GM12875 (cell line): Measurements from ENCODE around the gene SGPP2.

ENCODE experiments used
- H3K4me3 ChIP-seq: one replicate; pipeline ENCODE4 v1.5.1; 2011; ENCODE audit warnings: low read depth, low read length, control low read depth
- CTCF ChIP-seq: IDR thresholded peaks from 2 replicates; pipeline ENCODE4 v1.5.1; 2011; ENCODE audit warnings: low read depth, mild to moderate bottlenecking, control low read depth, inconsistent platforms, low read length, moderate library complexity, borderline replicate concordance; ENCODE audit not compliant: insufficient read depth

Gene SGPP2

GRCh38 chr2:222504719-222505118, 80.4 kb downstream of the SGPP2 start:
- H3K4me3 ChIP-seq, result no peak overlapping the region
- no peak for TF ChIP-seq CTCF

GRCh38 chr2:222506230-222506935, 82.0 kb downstream of the SGPP2 start:
- H3K4me3 ChIP-seq, result no peak overlapping the region
- TF ChIP-seq CTCF, result no peak

- no peak overlapping the region for H3K4me3 ChIP-seq
- no peak for TF ChIP-seq CTCF
Observed at GRCh38 chr2:222514901-222515300, 90.6 kb downstream of the SGPP2 start.

GRCh38 chr2:222518570-222519381, 94.4 kb downstream of the SGPP2 start:
- no peak for TF ChIP-seq CTCF
- H3K4me3 ChIP-seq, result no peak overlapping the region

- TF ChIP-seq CTCF, result no peak
- H3K4me3 ChIP-seq, result no peak overlapping the region
Observed at GRCh38 chr2:222521099-222521498, 96.8 kb downstream of the SGPP2 start.

- H3K4me3 ChIP-seq, result no peak overlapping the region
- TF ChIP-seq CTCF, result no peak
Observed at GRCh38 chr2:222522082-222522481, 97.7 kb downstream of the SGPP2 start.

- no peak for TF ChIP-seq CTCF
- H3K4me3 ChIP-seq, result no peak overlapping the region
Observed at GRCh38 chr2:222523783-222524544, 99.6 kb downstream of the SGPP2 start.
